Heart left ventricle (tissue), 13 donors: Measurements from ENCODE around the gene FKBP2.

Source experiments
- CTCF ChIP-seq, 12 donors: fragments of 200-600 bp; sonication (generic) in 4 of 12; IDR thresholded peaks; one replicate each; pipeline versions ENCODE4 v1.5.0 to v1.8.0; 2018 to 2022; ENCODE audit warnings: antibody characterized with exemption in 12 of 12, mild to moderate bottlenecking in 5 of 12
- POLR2A ChIP-seq, 2 donors: fragments of 450-650 bp; IDR thresholded peaks; one replicate each; pipeline ENCODE4 v1.6.1; 2017; ENCODE audit warnings: antibody characterized with exemption in 2 of 2, mild to moderate bottlenecking in 2 of 2, moderate library complexity in 2 of 2
- donor health status: ischemic (EF 13 %, LVEDD 7.1; RV severe dilation, severe dysfunction).
- donor health status: DM: no; HTN: yes; CAD: no.
- donor health status: DM: no; HTN: no; CAD: no.
- donor health status: ischemic (EF 25% LVEDD 6.9; RV normal size, moderate dysfunction).
- donor health status: ischemic (EF 25% LVEDD 5.7; RV mildly dilated, moderate dysfunction).
- donor health status: ischemic (EF 35%, LVEDD 5.7; RV mildly dilated, moderate dysfunction).
- donor health status: nonischemic (EF 11% LVEDD 7.7; RV severe dilation, severe dysfunction).
- donor health status: DM: yes; HTN: yes; CAD: no.
- donor health status: PGD.
- donor health status: ischemic (EF 29% LVEDD 5.4; RV normal size, mild dysfunction).
- donor health status: nonischemic (EF 23%, LVEDD 6.1; RV moderate dilation, normal function).

- TF ChIP-seq POLR2A (IDR thresholded peaks at IDR 0.05) (no peak), CTCF (IDR thresholded peaks at IDR 0.05) (no peak)
Observed at GRCh38 chr11:64259533-64260067, 18.7 kb downstream of the FKBP2 start.
